GM18507 (cell line): ENCODE measurements around the gene WDR17.

Experiments used
- DNase-seq: peaks from one replicate; pipeline ENCODE4 v3.0.0; 2011; ENCODE audit warnings: low read depth; ENCODE audit not compliant: insufficient read length; ENCODE audit errors: extremely low spot score
- FAIRE-seq: peaks from 2 replicates; lab custom pipeline; 2011; peaks lifted over from hg19 to GRCh38; lab: Jason Lieb, UNC

The WDR17 gene

DNA sequence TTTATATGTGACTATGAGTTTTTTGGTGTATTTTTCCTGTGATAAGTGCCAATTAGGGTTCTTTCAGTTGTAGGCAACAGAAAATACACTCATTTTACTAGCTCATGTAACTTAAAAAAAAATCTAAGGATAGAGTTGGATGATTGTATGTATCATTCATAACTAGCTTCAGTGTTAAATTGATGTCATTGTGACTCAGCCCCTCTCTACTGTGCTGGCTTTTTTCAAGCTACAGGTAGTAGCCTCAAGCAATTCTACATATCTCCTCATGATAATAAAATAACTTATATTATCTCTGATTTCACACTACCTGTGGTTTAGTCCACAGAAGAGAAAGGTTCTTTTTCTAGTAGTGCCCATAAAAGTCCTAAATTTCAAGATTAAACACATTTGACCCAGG, 11.9 kb downstream of the WDR17 start:
- no peak for DNase-seq
- no peak for FAIRE-seq

- DNase-seq (no peak), FAIRE-seq (no peak)
Measured at GRCh38 chr4:176084769-176085168, 19.1 kb downstream of the WDR17 start.

- FAIRE-seq (no peak), DNase-seq (no peak)
Measured at GRCh38 chr4:176090115-176090514, 24.5 kb downstream of the WDR17 start.

DNA sequence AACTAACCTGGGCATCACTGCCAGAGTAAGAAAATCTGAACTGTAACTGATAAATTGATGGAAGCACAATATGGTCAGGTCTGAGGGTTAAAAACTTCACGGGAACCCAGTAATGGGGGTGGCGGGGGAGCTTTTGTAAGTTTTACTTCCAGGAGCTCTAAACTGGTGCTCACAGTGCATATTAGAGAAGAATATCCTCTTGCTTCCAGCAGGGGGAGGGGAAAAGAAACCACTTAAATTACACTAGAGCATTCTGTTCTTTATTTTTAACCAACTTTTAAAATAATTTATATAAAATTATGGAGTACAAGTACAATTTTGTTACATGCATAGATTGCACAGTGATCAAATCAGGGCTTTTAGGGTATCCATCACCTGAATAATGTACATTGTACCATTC, 33.7 kb downstream of the WDR17 start:
- FAIRE-seq (no peak), DNase-seq (no peak)

GRCh38 chr4:176102414-176103063, 36.9 kb downstream of the WDR17 start:
- DNase-seq (no peak), FAIRE-seq (no peak)

- DNase-seq: no peak
- FAIRE-seq: no peak
Measured at GRCh38 chr4:176107695-176108094, 42.1 kb downstream of the WDR17 start.

- peak; percentile 87 for FAIRE-seq
- DNase-seq: peak; percentile 11
Measured at GRCh38 chr4:176123710-176124407, 58.2 kb downstream of the WDR17 start.

DNA sequence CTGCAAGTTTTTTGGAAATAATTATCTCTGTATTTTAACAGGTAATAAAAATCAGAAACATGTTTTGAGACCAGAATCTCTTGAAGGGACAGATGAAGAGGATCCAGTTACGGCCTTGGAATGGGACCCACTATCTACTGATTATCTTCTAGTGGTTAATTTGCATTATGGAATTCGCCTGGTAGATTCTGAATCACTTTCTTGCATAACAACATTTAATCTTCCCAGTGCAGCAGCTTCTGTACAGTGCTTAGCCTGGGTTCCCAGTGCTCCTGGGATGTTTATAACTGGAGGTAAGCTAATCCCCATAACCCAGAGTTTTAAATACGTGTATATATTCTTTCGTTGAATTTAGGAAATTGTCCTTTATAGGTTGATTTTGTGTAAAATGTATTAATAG, 59.4 kb downstream of the WDR17 start:
- DNase-seq (no peak), FAIRE-seq (no peak)

- DNase-seq (no peak), FAIRE-seq (no peak)
Measured at GRCh38 chr4:176134670-176135069, 69.0 kb downstream of the WDR17 start.

DNA sequence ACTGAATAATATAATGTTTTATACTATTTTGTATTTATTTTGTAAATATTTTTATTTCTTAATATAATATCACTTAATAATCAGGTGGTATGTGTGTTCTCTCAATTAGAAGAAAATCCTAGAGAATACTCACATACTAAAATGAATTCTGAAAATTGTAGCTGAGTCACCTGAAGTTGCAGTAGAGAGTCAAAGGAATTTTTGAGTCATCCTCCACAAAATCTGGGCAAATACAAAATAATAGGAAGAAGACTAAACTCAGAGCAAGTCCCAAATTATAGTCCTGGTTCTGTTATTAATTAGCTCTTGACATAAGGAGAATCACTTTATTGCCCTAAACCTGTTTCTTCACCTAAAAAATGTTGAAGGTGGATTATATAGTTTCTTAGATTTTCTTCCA, 72.0 kb downstream of the WDR17 start:
- FAIRE-seq (no peak), DNase-seq (no peak)

- FAIRE-seq (no peak), DNase-seq (no peak)
Measured at GRCh38 chr4:176139518-176139917, 73.9 kb downstream of the WDR17 start.

- DNase-seq (no peak), FAIRE-seq (no peak)
Measured at GRCh38 chr4:176142253-176142652, 76.6 kb downstream of the WDR17 start.

GRCh38 chr4:176149680-176150355, 84.2 kb downstream of the WDR17 start:
- FAIRE-seq: no peak
- DNase-seq: no peak

- FAIRE-seq: no peak
- DNase-seq: no peak
Measured at GRCh38 chr4:176150356-176150682, 84.7 kb downstream of the WDR17 start.

DNA sequence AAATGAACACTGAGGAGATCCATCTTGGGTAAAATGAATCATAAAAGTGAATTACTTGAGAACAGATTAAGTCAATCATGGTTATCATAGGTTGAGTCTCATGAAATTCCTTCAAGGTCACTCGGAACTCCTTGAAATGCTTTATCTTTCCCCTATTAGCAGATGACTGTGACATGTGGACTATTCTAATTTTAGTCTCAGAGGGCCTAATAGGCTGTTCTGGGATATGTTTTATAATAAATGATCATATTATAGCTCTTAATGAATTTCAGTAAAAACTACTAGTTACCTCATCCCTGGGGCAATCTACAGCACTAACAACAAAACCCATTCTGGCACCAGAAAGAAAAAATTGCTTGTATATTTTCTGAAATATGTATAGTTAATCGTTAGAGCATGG, 85.1 kb downstream of the WDR17 start:
- FAIRE-seq: no peak
- no peak for DNase-seq

DNA sequence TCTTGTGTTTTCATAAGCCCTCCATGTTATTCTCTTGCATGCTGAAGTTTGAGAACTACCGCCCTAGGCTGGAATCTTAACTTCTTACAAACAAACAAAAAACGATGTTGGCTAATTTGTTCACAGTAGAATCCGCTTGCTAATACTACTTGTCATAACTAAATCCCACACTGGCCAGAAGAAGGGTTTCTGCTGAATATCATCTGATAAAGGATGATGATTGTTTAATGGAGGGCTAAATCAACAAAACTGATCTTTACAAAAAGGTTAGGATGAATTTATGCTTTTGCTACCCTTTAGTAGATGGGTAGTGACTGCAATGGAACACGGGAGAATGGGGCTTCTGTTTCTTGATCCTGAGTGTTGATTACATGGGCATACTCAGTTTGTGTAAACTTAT, 87.5 kb downstream of the WDR17 start:
- DNase-seq (no peak), FAIRE-seq (no peak)

- DNase-seq (no peak), FAIRE-seq (no peak)
Measured at GRCh38 chr4:176156656-176157055, 91.0 kb downstream of the WDR17 start.

DNA sequence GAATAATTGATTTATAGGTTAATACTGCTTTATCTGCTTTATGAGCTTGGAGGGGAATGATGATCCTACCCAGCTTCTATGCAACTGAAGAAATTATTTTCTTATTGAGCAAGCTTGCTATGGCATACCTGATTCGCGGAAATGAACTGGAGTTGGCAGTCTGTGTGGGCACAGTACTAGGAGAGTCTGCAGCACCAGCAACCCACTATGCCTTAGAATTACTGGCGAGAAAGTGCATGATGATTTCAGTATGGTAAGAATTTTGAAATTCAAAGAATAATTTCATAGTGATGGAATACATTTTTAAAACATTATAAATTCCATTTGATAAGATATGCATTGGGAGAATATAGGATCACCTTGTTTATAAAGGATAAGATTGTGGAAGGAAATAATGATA, 97.4 kb downstream of the WDR17 start:
- DNase-seq (no peak), FAIRE-seq (no peak)

DNA sequence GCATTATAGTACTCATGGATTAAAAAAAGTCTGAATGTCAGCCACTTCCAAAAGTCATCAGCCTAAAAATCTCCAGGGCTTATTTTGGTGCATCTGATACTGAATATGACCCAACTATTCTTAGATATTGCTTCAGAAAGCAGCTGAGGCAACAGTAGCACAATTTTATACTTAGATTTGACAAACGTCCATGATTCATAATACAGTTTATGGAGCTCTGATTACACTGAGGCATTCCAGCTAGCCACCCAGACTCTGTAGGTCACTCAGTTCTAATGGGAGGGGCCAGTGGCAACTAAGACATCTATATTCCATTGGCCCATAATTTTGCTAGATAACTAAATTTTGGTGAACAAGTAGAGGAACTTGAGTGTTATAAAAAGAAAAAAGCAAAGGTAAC, 119.4 kb downstream of the WDR17 start:
- FAIRE-seq (no peak), DNase-seq (no peak)

- DNase-seq: no peak
- no peak for FAIRE-seq
Measured at GRCh38 chr4:176186067-176186466, 120.4 kb downstream of the WDR17 start.
